ENCODE measurements around the gene PLGLB1.
"Not testable (repeated sequence)": the region's sequence is repeated elsewhere in the genome, so short reads cannot be mapped to it uniquely, and the experiment has no call there.

PLGLB1 gene

GRCh38 chr2:87021744-87022143 is at the start of gene PLGLB1:
PLGLB1 (minus strand) TSS chr2:87021844; CDS start chr2:87021783, 61 bp downstream.
- DNase-seq: not testable (repeated sequence)

- not testable (repeated sequence) for DNase-seq
Observed at GRCh38 chr2:87064305-87064704, 42.7 kb upstream of the PLGLB1 start.

DNA sequence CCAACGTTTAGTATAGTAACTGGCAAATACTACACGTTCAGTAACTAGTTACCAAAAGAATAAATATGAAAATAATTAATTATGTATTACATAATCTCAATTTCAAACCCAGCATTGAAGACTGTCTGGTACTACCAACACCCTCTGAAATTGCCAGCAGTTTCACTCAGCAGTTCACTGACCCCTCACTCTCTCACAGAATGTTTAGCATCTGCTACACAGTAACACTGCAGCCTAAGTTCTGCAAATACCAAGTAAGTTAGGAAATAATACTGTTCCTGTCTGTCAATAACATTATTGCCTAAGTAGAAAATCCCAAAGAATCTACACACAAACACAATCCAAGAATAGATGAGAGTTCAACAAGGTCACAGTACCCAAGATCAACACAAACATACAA is 41.8 kb upstream of the PLGLB1 start:
- not testable (repeated sequence) for DNase-seq

DNA sequence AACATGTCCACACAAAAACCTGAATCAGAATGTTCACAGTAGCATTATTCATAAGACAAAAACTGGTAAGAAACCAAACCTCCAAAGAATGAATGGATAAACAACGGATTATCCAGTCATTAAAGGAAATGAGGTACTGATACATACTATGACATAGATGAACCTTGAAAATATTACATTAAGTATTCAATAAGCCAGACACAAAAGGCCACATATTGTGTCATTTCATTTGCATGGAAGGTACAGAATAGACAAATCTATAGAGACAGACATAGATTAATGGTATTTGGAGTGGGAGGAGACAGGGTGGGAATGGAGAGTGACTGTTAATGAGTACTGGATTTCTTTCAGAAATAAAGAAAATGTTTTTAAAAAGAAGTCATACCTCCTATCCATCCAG is 39.9 kb upstream of the PLGLB1 start:
- not testable (repeated sequence) for DNase-seq

- not testable (repeated sequence) for DNase-seq
Observed at GRCh38 chr2:87057606-87058005, 36.0 kb upstream of the PLGLB1 start.

DNA sequence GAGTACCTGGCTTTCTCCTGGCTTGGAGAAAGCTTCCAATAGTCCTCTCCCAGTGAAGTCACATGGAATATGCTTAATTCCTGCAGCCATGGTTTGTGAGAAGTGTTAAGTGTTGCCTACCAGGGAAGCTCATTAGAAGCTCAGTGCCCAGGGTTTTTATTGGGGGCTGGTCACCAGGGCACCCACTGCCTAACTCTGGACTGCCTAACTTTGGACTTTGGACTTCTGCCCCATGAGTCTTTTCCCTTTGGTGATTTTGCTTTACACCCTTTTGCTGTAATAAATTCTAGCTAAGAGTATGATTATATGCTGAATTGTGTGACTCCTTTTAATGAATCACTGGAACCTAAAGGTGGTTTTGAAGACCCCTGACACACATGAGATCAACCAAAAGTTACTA is 35.2 kb upstream of the PLGLB1 start:
- not testable (repeated sequence) for DNase-seq

GRCh38 chr2:87056435-87056834 is 34.8 kb upstream of the PLGLB1 start:
- DNase-seq: not testable (repeated sequence)

GRCh38 chr2:87054375-87054774 is 32.7 kb upstream of the PLGLB1 start:
- not testable (repeated sequence) for DNase-seq

DNA sequence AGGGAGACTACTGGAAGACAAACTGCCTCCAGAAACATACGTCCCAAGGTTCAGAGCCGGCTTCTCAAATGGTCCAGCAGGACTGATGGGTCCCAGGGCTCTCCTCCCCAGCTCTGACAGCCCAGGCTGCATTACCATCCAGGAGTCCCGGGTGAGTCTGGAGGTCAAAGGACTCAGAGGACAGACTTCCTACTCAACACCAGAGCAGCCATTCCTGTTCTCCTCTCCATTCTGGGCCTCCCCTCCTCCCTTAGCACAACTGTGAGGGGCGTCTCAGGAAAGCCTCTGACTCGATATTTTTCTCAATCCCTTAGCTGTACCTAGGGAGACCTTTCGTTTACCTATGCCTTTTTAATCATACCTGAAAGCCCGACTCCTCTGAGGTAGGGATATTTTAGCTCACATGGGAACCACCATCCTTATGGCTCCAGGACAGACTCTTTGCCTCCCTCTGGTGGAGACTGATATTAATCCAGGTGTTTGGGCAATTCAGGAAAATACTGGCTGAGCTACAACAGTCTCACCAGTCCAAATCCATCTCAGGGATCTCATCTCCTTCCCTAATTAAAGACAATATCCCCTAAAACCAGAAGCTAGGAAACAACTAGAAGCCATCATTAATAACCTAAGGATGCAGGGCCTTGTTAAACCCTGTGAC is 19.8 kb upstream of the PLGLB1 start:
- DNase-seq: not testable (repeated sequence)

- not testable (repeated sequence) for DNase-seq
Observed at GRCh38 chr2:87028607-87029006, 7.0 kb upstream of the PLGLB1 start.

- not testable (repeated sequence) for DNase-seq
Observed at GRCh38 chr2:87026816-87027215, 5.2 kb upstream of the PLGLB1 start.

- not testable (repeated sequence) for DNase-seq
Observed at GRCh38 chr2:87025927-87026326, 4.3 kb upstream of the PLGLB1 start.

- DNase-seq: not testable (repeated sequence)
Observed at GRCh38 chr2:87023988-87024615, 2.5 kb upstream of the PLGLB1 start.

DNA sequence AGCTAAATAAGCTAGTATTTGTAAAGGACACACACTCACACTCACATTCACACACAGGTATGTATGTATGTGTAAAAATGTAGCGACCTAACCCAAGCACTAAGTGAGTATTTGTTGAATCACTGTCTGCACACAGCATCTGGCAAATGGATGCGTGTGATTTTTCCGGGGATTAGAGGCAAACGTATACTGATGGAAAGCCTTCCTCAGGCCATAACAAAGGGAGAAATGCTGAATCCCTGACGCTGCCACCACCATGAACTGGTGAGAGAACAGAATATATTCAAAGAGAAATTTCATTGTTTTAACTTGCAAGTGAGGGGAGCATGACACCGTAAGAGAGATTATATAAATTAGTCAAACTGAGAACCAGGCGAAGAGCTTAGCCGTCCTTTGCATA is 601 bp downstream of the PLGLB1 start:
- DNase-seq: not testable (repeated sequence)

DNA sequence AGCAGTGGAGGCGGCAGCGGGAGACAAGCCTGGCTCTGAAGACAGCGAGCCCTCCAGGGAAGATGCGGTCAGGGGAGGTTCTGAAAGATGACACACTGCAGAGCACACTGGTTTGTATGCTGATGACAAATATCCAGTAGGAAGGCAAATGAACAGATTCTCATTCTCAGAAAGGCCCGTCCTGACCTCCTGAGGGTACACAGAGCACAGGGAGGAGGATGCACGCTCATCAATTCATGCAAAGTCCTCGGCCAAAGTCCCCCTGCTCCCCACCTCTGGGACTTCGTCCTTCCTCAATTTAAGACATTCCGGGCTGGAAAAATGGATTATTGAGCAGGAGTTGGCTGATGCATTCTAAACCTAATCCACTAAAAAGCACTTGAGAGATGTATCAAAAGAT is 2.6 kb downstream of the PLGLB1 start:
- DNase-seq: not testable (repeated sequence)

- not testable (repeated sequence) for DNase-seq
Observed at GRCh38 chr2:87014489-87015169, 7.0 kb downstream of the PLGLB1 start.

DNA sequence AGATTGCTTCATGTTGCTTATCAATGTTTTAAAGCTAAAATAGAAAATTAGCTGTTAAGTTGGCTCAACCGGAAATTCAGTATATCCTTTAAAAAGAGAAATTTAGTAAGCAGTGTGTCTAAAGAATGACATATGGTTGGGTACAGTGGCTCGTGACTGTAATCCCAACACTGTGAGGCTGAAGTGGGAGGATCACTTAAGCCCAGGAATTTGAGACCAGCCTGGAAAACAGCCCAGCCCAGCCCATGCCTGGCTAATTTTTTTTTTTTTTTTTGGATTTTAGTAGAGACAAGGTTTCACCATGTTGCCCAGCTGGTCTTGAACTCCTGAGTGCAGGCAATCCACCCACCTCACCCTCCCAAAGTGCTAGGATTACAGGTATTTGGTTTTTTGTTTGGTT is 17.2 kb downstream of the PLGLB1 start:
- not testable (repeated sequence) for DNase-seq

All from amniotic stem cell (primary cell).